ENCODE measurements around the gene ST3GAL4. TPM values are rescaled to one million over a fixed set of nuclear protein-coding genes. Genes with fewer than 3 reads are reported as not detected.
"Not testable (repeated sequence)": the region's sequence is repeated elsewhere in the genome, so short reads cannot be mapped to it uniquely, and the experiment has no call there.

ST3GAL4 gene
- total and polyA plus RNA-seq, 2 of the 8 experiments (the other 6 are each of a cell fraction or from before 2014, with no cell fraction given) = 15.6 to 20.0 TPM

GRCh38 chr11:126396266-126396665, 40.8 kb downstream of the ST3GAL4 start:
- H3K23me2 ChIP-seq (ENCODE audit: low read depth, low read length); H3K4me1 ChIP-seq (replicated peaks in 1 of 4; ENCODE audit: control insufficient read depth in 3 of 4, insufficient read depth in 4 of 4, low read length in 3 of 4); H2AK5ac ChIP-seq (ENCODE audit: low read depth, low read length); H3K27me3 ChIP-seq (replicated peaks in 1 of 4; ENCODE audit: control insufficient read depth in 3 of 4, extremely low read depth in 1 of 4, insufficient read depth in 3 of 4, low read length in 3 of 4); H3K23ac ChIP-seq (ENCODE audit: insufficient read length); POLR2A ChIA-PET (ENCODE audit: partially characterized antibody); H3K56ac ChIP-seq (replicated peaks; ENCODE audit: insufficient read length, low read depth, low read length); CTCF ChIA-PET (ENCODE audit: partially characterized antibody); H3K18ac ChIP-seq (ENCODE audit: extremely low read depth, low read length); H3K79me2 ChIP-seq (ENCODE audit: control insufficient read depth in 1 of 2, insufficient read depth in 2 of 2, low read length in 2 of 2); H3K9me3 ChIP-seq (ENCODE audit: insufficient read depth in 2 of 2, low read depth in 1 of 2, low read length in 1 of 2); H2BK5ac ChIP-seq (ENCODE audit: low read depth, low read length); DNase-seq (ENCODE audit: low read depth in 1 of 2, low spot score in 2 of 2); H2BK120ac ChIP-seq (replicated peaks; ENCODE audit: low read depth, low read length); H3K4me2 ChIP-seq (ENCODE audit: insufficient read depth in 1 of 2, low read depth in 2 of 2, low read length in 2 of 2); H3K79me1 ChIP-seq (ENCODE audit: low read depth, low read length); H3K14ac ChIP-seq (ENCODE audit: insufficient read length); H2AFZ ChIP-seq (ENCODE audit: low read length); H2BK15ac ChIP-seq (ENCODE audit: low read length); H4K8ac ChIP-seq (ENCODE audit: extremely low read depth, insufficient read depth, low read length); FAIRE-seq; H3K9ac ChIP-seq (replicated peaks in 1 of 4; ENCODE audit: extremely low read depth in 1 of 4, low read depth in 3 of 4, low read length in 3 of 4); H4K91ac ChIP-seq (replicated peaks; ENCODE audit: insufficient read length, low read length); H2BK20ac ChIP-seq (ENCODE audit: low read length); H3K4ac ChIP-seq (replicated peaks; ENCODE audit: insufficient read length, low read depth, low read length); H3K36me3 ChIP-seq (ENCODE audit: control insufficient read depth in 2 of 4, insufficient read depth in 4 of 4, low read length in 3 of 4); H4K5ac ChIP-seq (ENCODE audit: insufficient read length, low read depth, low read length); H3K4me3 ChIP-seq (ENCODE audit: extremely low read depth in 1 of 4, insufficient read depth in 2 of 4, low read depth in 3 of 4, low read length in 4 of 4); H2BK12ac ChIP-seq (ENCODE audit: low read depth, low read length); H4K20me1 ChIP-seq (replicated peaks in 1 of 2; ENCODE audit: control insufficient read depth in 1 of 2, insufficient read depth in 2 of 2, low read length in 2 of 2); H3K27ac ChIP-seq (ENCODE audit: low read depth, low read length): not testable (repeated sequence)
- WGBS, 2 experiments (ENCODE audit: extremely low coverage in 1 of 2, insufficient coverage in 1 of 2, insufficient read length in 1 of 2, insufficient replicate concordance in 2 of 2, low coverage in 1 of 2, low lambda C conversion rate in 2 of 2, missing lambda C conversion rate in 1 of 2) = 96% methylated on average over 15 of the region's 15 CpGs; no CpG with 5 or more reads in 1 of the 2 experiments
